Cardiac muscle cell (in vitro differentiated cells and primary cell): Measurements from ENCODE around the gene CCDC90B. TPM values are rescaled to one million over a fixed set of nuclear protein-coding genes. Genes with fewer than 3 reads are reported as not detected.
A peak's percentile ranks its signal among the peaks of the same experiment; 100 is the strongest.

ENCODE experiments used
- DNase-seq, 2 donors: peaks; one replicate each; pipeline versions ENCODE4 v3.0.0 to v3.0.0-alpha.2; 2010 to 2017; ENCODE audit warnings: low read depth in 1 of 2, low spot score in 1 of 2
- H3K27ac ChIP-seq: fragments of 200-600 bp; sonication (generic); 2 replicates; pipeline ENCODE4 v1.5.1; 2016
- H3K27me3 ChIP-seq: fragments of 200-600 bp; sonication (generic); 2 replicates; pipeline ENCODE4 v1.6.0; 2016; ENCODE audit warnings: control low read depth
- H3K36me3 ChIP-seq: fragments of 200-600 bp; sonication (generic); 2 replicates; pipeline ENCODE4 v1.5.1; 2016; ENCODE audit warnings: control low read depth
- H3K4me1 ChIP-seq: fragments of 200-600 bp; sonication (generic); 2 replicates; pipeline ENCODE4 v1.8.1; 2017; ENCODE audit warnings: low read depth, mild to moderate bottlenecking, mixed run types
- H3K4me3 ChIP-seq: fragments of 200-600 bp; sonication (generic); 2 replicates; pipeline ENCODE4 v1.5.1; 2016; ENCODE audit warnings: mild to moderate bottlenecking
- H3K9me3 ChIP-seq: fragments of 200-600 bp; sonication (generic); 2 replicates; pipeline ENCODE4 v1.5.1; 2017; ENCODE audit warnings: low read depth, mild to moderate bottlenecking, control low read depth
- CTCF ChIP-seq: IDR thresholded peaks from 2 replicates; pipeline ENCODE4 v1.5.1; 2012; ENCODE audit warnings: low read depth, mild to moderate bottlenecking, low read length
- polyA plus RNA-seq: library from polyadenylated mRNA; unstranded; fragments of >200 nt; fragmentation: Nextera tagmentation; extraction: Ambion mirVana; gene quantifications from 2 replicates; pipeline ENCODE4 v1.2.1, GENCODE V29; 2016
- total RNA-seq: library from RNA; depleted of rRNA; stranded (reverse); fragments of >200 nt; gene quantifications from 2 replicates; pipeline ENCODE4 v1.2.3, GENCODE V29; 2016

CCDC90B gene
- total and polyA plus RNA-seq, 2 experiments from 2014 or later: 58.8 to 94.1 TPM

- no peak overlapping the region for H3K4me3 ChIP-seq
- H3K27me3 ChIP-seq: no peaks in the 10 kb centered on the region
- H3K9me3 ChIP-seq: no peaks in the 10 kb centered on the region
- no peak for TF ChIP-seq CTCF
- H3K27ac ChIP-seq: no peak overlapping the region
- H3K4me1 ChIP-seq: no peaks in the 10 kb centered on the region
- no peak for DNase-seq
- H3K36me3 ChIP-seq: no peaks in the 10 kb centered on the region
These were observed 64.5 kb downstream of the CCDC90B start for GRCh38 chr11:83221694-83222093.

GRCh38 chr11:83220260-83220659 is 65.9 kb downstream of the CCDC90B start:
- Histone ChIP-seq H3K27ac (no peak overlapping the region), H3K4me3 (no peak overlapping the region), H3K4me1 (no peaks in the 10 kb centered on the region), H3K9me3 (no peaks in the 10 kb centered on the region), H3K36me3 (no peaks in the 10 kb centered on the region), H3K27me3 (no peaks in the 10 kb centered on the region)
- no peak for TF ChIP-seq CTCF
- DNase-seq: no peak

GRCh38 chr11:83219095-83219494 is 67.1 kb downstream of the CCDC90B start:
- H3K36me3 ChIP-seq: no peaks in the 10 kb centered on the region
- peak; percentile 29 for TF ChIP-seq CTCF
- no peaks in the 10 kb centered on the region for H3K4me1 ChIP-seq
- no peaks in the 10 kb centered on the region for H3K27me3 ChIP-seq
- no peak overlapping the region for H3K27ac ChIP-seq
- no peak overlapping the region for H3K4me3 ChIP-seq
- no peaks in the 10 kb centered on the region for H3K9me3 ChIP-seq
- peak; percentile 7 to 29 for DNase-seq

Other genes starting within 250 kb of the CCDC90B start
- 9.4 and 9.8 TPM in 2 replicates for gene RAB30, start 214.5 kb downstream of the CCDC90B start, total RNA-seq
- gene RAB30, start 214.5 kb downstream of the CCDC90B start, polyA plus RNA-seq: 4.3 and 6.9 TPM in 2 replicates
- 77.2 and 204 TPM in 2 replicates for gene PCF11, start 129.2 kb downstream of the CCDC90B start, total RNA-seq
- 14.5 and 19.9 TPM in 2 replicates for gene PCF11, start 129.2 kb downstream of the CCDC90B start, polyA plus RNA-seq
- gene ANKRD42, start 92.7 kb downstream of the CCDC90B start, total RNA-seq: 8.1 and 8.6 TPM in 2 replicates
- gene ANKRD42, start 92.7 kb downstream of the CCDC90B start, polyA plus RNA-seq: 6.8 and 8.3 TPM in 2 replicates